Kidney epithelial cell (primary cell): ENCODE results near the gene TAF11. TPM values are rescaled to one million over a fixed set of nuclear protein-coding genes. Genes with fewer than 3 reads are reported as not detected.

Experiments used
- DNase-seq: peaks from one replicate; pipeline ENCODE4 v3.0.0-alpha.2; 2010; ENCODE audit warnings: low read depth
- H3K27me3 ChIP-seq: 2 replicates; pipeline ENCODE4 v1.6.0; 2011; ENCODE audit warnings: low read length; ENCODE audit not compliant: control insufficient read depth, insufficient read depth
- H3K36me3 ChIP-seq: 2 replicates; pipeline ENCODE4 v1.5.1; 2011; ENCODE audit warnings: low read length; ENCODE audit not compliant: control insufficient read depth, insufficient read depth
- H3K4me3 ChIP-seq: 2 replicates; pipeline ENCODE4 v1.5.1; 2011; ENCODE audit warnings: low read depth, mild to moderate bottlenecking, control low read depth, low read length
- total RNA-seq: library from RNA; depleted of rRNA; stranded (reverse); fragments of >200 nt; gene quantifications from 2 replicates; pipeline ENCODE4 v1.2.3, GENCODE V29; 2015
- TF ChIP-seq, protein P1 (sequence below): IDR thresholded peaks from 2 replicates; pipeline ENCODE4 v1.5.1; 2011; ENCODE audit warnings: mild to moderate bottlenecking, moderate library complexity, low read length, control low read depth, inconsistent platforms; ENCODE audit not compliant: insufficient read depth, poor library complexity, severe bottlenecking

TAF11 gene
- total RNA-seq, 1 donor from 2014 or later = 27.5 TPM

DNA sequence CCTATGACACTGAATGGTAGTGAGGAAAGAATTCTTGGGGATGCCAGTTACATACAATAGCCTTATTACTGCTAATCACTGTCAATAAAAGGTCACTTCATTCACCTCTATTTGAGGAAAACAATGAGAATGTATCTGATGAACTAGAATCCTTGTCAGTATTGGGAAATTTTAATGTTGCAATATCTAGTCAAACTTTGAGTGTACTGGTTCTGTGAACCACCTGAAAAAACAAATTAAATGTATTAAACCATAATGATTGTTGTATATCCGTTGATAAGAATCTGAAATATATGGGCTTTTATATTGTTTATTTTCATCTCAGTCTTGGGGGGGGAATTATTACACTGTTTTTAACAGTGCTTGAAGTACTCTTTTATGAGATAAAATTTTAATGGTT is 10.6 kb downstream of the TAF11 start:
- Histone ChIP-seq H3K4me3 (no peak overlapping the region), H3K27me3 (no peaks in the 10 kb centered on the region), H3K36me3 (no peaks in the 10 kb centered on the region)
- DNase-seq = no peak
- TF ChIP-seq, protein P1, sequence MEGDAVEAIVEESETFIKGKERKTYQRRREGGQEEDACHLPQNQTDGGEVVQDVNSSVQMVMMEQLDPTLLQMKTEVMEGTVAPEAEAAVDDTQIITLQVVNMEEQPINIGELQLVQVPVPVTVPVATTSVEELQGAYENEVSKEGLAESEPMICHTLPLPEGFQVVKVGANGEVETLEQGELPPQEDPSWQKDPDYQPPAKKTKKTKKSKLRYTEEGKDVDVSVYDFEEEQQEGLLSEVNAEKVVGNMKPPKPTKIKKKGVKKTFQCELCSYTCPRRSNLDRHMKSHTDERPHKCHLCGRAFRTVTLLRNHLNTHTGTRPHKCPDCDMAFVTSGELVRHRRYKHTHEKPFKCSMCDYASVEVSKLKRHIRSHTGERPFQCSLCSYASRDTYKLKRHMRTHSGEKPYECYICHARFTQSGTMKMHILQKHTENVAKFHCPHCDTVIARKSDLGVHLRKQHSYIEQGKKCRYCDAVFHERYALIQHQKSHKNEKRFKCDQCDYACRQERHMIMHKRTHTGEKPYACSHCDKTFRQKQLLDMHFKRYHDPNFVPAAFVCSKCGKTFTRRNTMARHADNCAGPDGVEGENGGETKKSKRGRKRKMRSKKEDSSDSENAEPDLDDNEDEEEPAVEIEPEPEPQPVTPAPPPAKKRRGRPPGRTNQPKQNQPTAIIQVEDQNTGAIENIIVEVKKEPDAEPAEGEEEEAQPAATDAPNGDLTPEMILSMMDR = no peak

DNA sequence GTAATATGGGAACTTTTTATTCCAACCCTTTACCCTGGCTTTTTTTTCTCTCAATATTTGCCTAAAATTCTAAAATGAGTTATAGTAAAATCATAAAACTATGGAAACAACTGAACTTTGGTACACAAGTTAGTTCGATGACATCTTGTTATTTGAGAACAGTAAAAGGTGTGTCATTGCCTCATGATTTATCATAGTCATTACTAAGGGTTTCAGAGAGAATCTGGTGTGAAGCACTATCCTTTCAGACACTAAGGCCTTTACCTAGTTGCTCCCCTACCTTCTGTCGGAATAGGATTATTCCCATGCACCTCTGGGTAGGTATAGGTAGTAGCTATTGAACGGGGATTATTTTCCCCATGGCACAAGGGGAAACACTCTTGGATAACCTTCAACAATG is 11.4 kb downstream of the TAF11 start:
- H3K27me3 ChIP-seq = no peaks in the 10 kb centered on the region
- no peaks in the 10 kb centered on the region for H3K36me3 ChIP-seq
- no peak overlapping the region for H3K4me3 ChIP-seq
- no peak for DNase-seq
- TF ChIP-seq, protein P1 = no peak

DNA sequence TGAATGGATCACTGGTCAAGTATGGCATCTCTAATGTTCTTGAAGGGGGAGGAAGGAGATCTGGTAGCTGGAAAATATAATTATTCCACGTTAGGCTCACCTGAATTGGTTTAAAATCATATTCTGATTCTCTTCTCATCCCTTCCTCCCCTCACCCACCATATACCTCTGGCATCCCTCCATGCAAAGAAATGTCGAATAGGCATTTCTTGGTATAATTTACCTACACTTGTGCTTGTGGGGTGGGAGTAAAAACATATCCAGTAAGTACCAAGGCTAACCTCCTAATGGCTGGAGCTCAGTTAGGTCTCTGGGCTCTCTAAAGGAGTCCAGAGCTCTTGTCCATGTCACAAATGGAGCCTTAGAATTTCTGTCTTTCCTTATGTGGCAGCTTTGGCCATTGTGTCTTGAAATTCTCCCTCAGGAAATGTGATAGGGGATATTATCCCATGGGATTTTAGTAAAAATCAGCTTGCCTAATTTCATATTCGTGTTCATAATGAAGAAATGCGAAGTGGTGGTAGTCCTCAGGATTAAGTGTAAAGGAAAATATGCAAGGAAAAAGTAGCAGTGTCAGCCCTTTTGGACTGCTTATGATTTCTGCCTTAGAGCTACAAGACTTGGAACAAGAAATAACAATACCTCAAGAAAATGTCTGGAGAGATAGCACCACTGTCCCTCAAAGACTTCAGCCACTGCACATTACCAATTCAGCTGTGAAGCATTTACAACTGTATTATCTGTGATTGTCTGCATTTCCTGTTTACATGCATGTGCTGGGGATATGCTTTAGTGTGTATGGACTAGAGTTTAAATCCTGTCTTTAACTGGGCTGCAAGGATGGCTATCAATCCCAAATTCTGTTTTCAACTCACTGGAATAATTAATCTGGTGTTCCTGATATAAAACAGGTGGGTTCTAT is 12.3 kb downstream of the TAF11 start:
- peaks cover 2% of the 10 kb centered on the region for H3K36me3 ChIP-seq
- no peak overlapping the region for H3K4me3 ChIP-seq
- H3K27me3 ChIP-seq = no peaks in the 10 kb centered on the region
- TF ChIP-seq, protein P1 = no peak
- no peak for DNase-seq

DNA sequence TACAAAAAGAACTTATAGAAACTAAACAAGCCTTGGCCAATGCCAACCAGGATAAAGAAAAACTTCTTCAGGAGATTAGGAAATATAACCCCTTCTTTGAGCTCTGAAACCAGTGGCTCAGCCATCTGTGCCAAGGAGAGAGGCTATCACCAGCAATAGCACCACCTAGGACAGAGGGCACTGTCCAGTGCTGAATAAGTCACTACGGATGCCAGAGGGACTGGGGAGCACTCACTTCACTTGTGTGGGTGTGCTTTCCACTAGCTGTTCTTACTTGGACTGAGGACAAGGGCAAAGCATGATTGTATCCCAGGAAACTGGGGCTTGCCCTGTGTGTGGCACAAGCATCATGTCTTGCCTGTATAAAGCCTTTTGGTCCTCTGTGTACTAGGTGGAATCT is 15.5 kb downstream of the TAF11 start:
- TF ChIP-seq, protein P1 = no peak
- Histone ChIP-seq H3K36me3 (peaks cover 2% of the 10 kb centered on the region), H3K27me3 (no peaks in the 10 kb centered on the region), H3K4me3 (no peak overlapping the region)
- no peak for DNase-seq

DNA sequence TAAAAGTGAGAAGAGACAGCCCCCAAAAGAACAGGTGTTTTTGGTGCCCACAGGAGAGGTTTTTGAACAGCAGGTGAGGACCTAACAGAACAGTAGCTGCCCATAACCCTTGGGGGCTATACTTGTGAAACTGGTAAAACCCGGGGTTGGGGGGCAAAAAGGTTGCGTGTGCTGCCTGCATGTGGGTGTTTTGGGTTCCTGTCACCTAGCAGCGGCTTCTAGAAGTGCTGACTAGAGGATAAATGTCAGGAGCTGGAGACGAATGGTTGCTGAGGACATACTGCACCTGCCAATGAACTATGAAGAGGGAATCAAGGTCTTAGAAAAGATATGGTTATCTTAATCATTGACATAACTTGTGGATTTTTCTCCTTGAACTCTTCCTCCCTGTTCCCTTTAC is 16.0 kb downstream of the TAF11 start:
- H3K4me3 ChIP-seq = no peak overlapping the region
- TF ChIP-seq, protein P1 = no peak
- H3K36me3 ChIP-seq = peaks cover 2% of the 10 kb centered on the region
- no peaks in the 10 kb centered on the region for H3K27me3 ChIP-seq
- no peak for DNase-seq
